Osteocyte (in vitro differentiated cells): ENCODE measurements around the gene P2RX5. TPM values are rescaled to one million over a fixed set of nuclear protein-coding genes. Genes with fewer than 3 reads are reported as not detected.
"Not testable (repeated sequence)": the region's sequence is repeated elsewhere in the genome, so short reads cannot be mapped to it uniquely, and the experiment has no call there.

Experiments used
- DNase-seq: peaks from one replicate; pipeline ENCODE4 v3.0.0; 2021; ENCODE audit warnings: mixed read lengths; ENCODE audit not compliant: unreplicated experiment; ENCODE audit errors: extremely low spot score
- H3K27ac Mint-ChIP-seq: one replicate; pipeline ENCODE4 v1.8.0; 2021; ENCODE audit warnings: mild to moderate bottlenecking, mixed read lengths; ENCODE audit not compliant: unreplicated experiment
- H3K27me3 Mint-ChIP-seq: one replicate; pipeline ENCODE4 v1.8.0; 2021; ENCODE audit warnings: mixed read lengths; ENCODE audit not compliant: unreplicated experiment
- H3K36me3 Mint-ChIP-seq: one replicate; pipeline ENCODE4 v1.8.0; 2021; ENCODE audit warnings: mixed read lengths; ENCODE audit not compliant: unreplicated experiment
- H3K4me1 Mint-ChIP-seq: one replicate; pipeline ENCODE4 v1.8.0; 2021; ENCODE audit warnings: mixed read lengths; ENCODE audit not compliant: unreplicated experiment
- H3K4me3 Mint-ChIP-seq: one replicate; pipeline ENCODE4 v1.8.0; 2021; ENCODE audit warnings: mild to moderate bottlenecking, moderate library complexity, mixed read lengths; ENCODE audit not compliant: unreplicated experiment
- H3K9me3 Mint-ChIP-seq: one replicate; pipeline ENCODE4 v1.8.0; 2021; ENCODE audit warnings: mixed read lengths; ENCODE audit not compliant: unreplicated experiment
- total RNA-seq: library from RNA; stranded (reverse); gene quantifications from 2 replicates; pipeline ENCODE4 v1.2.1, GENCODE V29; 2021
- TF ChIP-seq, protein P1 (sequence below): fragments of 200-600 bp; sonication (generic); IDR thresholded peaks from 2 replicates; pipeline ENCODE4 v1.5.0; 2021; ENCODE audit warnings: antibody characterized with exemption, mild to moderate bottlenecking, moderate library complexity

Gene P2RX5
- total RNA-seq, 1 donor from 2014 or later: 0.43 TPM

GRCh38 chr17:3738562-3739295 lies 42.8 kb upstream of the P2RX5 start:
- Mint-ChIP-seq H3K27ac (no peak overlapping the region), H3K9me3 (no peaks in the 10 kb centered on the region), H3K4me3 (no peak overlapping the region), H3K27me3 (peaks cover 4% of the 10 kb centered on the region), H3K36me3 (no peaks in the 10 kb centered on the region), H3K4me1 (peaks cover 16% of the 10 kb centered on the region)
- TF ChIP-seq, protein P1, sequence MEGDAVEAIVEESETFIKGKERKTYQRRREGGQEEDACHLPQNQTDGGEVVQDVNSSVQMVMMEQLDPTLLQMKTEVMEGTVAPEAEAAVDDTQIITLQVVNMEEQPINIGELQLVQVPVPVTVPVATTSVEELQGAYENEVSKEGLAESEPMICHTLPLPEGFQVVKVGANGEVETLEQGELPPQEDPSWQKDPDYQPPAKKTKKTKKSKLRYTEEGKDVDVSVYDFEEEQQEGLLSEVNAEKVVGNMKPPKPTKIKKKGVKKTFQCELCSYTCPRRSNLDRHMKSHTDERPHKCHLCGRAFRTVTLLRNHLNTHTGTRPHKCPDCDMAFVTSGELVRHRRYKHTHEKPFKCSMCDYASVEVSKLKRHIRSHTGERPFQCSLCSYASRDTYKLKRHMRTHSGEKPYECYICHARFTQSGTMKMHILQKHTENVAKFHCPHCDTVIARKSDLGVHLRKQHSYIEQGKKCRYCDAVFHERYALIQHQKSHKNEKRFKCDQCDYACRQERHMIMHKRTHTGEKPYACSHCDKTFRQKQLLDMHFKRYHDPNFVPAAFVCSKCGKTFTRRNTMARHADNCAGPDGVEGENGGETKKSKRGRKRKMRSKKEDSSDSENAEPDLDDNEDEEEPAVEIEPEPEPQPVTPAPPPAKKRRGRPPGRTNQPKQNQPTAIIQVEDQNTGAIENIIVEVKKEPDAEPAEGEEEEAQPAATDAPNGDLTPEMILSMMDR: no peak
- no peak for DNase-seq

GRCh38 chr17:3735515-3735914 lies 39.6 kb upstream of the P2RX5 start:
- TF ChIP-seq, protein P1: no peak
- Mint-ChIP-seq H3K4me1 (peaks cover 46% of the 10 kb centered on the region), H3K4me3 (no peak overlapping the region), H3K27me3 (peaks cover 4% of the 10 kb centered on the region), H3K27ac (no peak overlapping the region), H3K9me3 (no peaks in the 10 kb centered on the region), H3K36me3 (no peaks in the 10 kb centered on the region)
- no peak for DNase-seq

DNA sequence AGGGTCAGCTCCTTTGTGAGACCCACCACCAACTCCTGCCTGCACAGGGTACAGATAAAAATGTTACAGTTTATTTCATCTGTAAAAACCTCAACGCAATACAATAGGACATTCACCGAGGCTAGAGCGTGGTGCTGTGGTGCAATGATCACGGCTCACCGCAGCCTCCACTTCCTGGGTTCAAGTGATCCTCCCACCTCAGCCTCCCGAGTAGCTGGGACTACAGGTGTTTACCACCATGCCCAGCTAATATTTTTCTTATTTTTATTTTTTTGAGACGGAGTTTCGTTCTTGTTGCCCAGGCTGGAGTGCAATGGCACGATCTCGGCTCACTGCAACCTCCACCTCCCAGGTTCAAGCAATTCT lies 38.9 kb upstream of the P2RX5 start:
- H3K4me1 Mint-ChIP-seq: peaks cover 49% of the 10 kb centered on the region
- H3K9me3 Mint-ChIP-seq, H3K36me3 Mint-ChIP-seq, H3K27ac Mint-ChIP-seq, H3K4me3 Mint-ChIP-seq, H3K27me3 Mint-ChIP-seq, DNase-seq: not testable (repeated sequence)

DNA sequence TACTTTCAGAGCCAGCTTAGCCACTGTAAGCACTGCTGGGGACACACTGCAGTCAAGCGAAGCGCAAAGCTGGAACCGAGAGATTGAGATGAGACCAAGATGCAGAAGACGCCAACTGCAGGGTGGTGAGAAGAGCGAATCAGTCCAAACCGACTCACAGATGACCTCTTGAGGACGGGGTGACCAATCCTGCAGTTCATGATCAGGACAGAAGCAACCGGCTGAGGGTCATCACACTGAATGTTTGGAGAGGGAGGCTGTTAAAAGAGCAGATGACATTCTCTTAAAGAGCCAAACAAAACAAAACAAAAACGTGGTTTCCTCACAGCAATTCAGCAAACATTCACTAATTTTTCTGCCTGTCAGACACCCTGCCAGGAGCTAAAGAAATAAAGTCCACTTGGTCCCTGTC lies 36.3 kb upstream of the P2RX5 start:
- no peaks in the 10 kb centered on the region for H3K9me3 Mint-ChIP-seq
- H3K27ac Mint-ChIP-seq: peak overlapping the region; percentile 72
- TF ChIP-seq, protein P1: no peak
- H3K36me3 Mint-ChIP-seq: no peaks in the 10 kb centered on the region
- no peak for DNase-seq
- H3K4me3 Mint-ChIP-seq: no peak overlapping the region
- peaks cover 4% of the 10 kb centered on the region for H3K27me3 Mint-ChIP-seq
- H3K4me1 Mint-ChIP-seq: peaks cover 41% of the 10 kb centered on the region

- DNase-seq: no peak
- Mint-ChIP-seq H3K36me3 (no peaks in the 10 kb centered on the region), H3K27ac (peak overlapping the region; percentile 90), H3K4me3 (peak overlapping the region; percentile 47), H3K27me3 (no peaks in the 10 kb centered on the region), H3K4me1 (peaks cover 43% of the 10 kb centered on the region), H3K9me3 (no peaks in the 10 kb centered on the region)
- TF ChIP-seq, protein P1: no peak
These were observed 35.0 kb upstream of the P2RX5 start for GRCh38 chr17:3730881-3731429.
